Esophagus muscularis mucosa (tissue), 3 donors: ENCODE measurements around the gene ZNF385C.
"Not testable (repeated sequence)": the region's sequence is repeated elsewhere in the genome, so short reads cannot be mapped to it uniquely, and the experiment has no call there.

Source experiments
- EP300 ChIP-seq: sonication (generic); formaldehyde crosslinking; IDR thresholded peaks from one replicate; pipeline ENCODE4 v1.6.1; 2017; ENCODE audit warnings: antibody characterized with exemption
- TF ChIP-seq, protein P1 (sequence below), 3 experiments: fragments of 200-600 bp in 2 of 3; fragments of 450-650 bp in 1 of 3; sonication (generic) in 2 of 3; IDR thresholded peaks; one replicate each; pipeline ENCODE4 v1.5.1; 2017 to 2019; ENCODE audit warnings: antibody characterized with exemption in 3 of 3, mild to moderate bottlenecking in 2 of 3, moderate library complexity in 1 of 3

DNA sequence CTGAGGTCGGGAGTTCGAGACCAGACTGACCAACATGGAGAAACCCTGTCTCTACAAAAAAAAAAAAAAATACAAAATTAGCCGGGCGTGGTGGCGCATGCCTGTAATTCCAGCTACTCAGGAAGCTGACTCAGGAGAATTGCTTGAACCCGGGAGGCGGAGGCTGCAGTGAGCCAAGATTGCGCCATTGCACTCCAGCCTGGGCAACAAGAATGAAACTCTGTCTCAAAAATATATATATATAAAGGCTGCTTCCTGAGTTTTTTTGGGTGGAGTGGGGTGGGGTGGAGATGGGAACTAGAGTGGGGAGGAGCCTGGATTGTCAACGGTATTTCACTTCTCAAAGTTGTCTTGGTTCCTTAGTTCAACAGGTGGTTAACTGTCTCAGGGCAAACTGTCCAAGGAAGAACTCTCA, 88.0 kb downstream of the ZNF385C start:
- TF ChIP-seq, protein P1, sequence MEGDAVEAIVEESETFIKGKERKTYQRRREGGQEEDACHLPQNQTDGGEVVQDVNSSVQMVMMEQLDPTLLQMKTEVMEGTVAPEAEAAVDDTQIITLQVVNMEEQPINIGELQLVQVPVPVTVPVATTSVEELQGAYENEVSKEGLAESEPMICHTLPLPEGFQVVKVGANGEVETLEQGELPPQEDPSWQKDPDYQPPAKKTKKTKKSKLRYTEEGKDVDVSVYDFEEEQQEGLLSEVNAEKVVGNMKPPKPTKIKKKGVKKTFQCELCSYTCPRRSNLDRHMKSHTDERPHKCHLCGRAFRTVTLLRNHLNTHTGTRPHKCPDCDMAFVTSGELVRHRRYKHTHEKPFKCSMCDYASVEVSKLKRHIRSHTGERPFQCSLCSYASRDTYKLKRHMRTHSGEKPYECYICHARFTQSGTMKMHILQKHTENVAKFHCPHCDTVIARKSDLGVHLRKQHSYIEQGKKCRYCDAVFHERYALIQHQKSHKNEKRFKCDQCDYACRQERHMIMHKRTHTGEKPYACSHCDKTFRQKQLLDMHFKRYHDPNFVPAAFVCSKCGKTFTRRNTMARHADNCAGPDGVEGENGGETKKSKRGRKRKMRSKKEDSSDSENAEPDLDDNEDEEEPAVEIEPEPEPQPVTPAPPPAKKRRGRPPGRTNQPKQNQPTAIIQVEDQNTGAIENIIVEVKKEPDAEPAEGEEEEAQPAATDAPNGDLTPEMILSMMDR (IDR thresholded peaks at IDR 0.05) = not testable (repeated sequence)
- not testable (repeated sequence) for TF ChIP-seq EP300
